ENCODE measurements around the gene FRMD4A. TPM values are rescaled to one million over a fixed set of nuclear protein-coding genes. Genes with fewer than 3 reads are reported as not detected.

Gene FRMD4A
- total RNA-seq, 1 experiment from 2014 or later = 7.0 TPM

DNA sequence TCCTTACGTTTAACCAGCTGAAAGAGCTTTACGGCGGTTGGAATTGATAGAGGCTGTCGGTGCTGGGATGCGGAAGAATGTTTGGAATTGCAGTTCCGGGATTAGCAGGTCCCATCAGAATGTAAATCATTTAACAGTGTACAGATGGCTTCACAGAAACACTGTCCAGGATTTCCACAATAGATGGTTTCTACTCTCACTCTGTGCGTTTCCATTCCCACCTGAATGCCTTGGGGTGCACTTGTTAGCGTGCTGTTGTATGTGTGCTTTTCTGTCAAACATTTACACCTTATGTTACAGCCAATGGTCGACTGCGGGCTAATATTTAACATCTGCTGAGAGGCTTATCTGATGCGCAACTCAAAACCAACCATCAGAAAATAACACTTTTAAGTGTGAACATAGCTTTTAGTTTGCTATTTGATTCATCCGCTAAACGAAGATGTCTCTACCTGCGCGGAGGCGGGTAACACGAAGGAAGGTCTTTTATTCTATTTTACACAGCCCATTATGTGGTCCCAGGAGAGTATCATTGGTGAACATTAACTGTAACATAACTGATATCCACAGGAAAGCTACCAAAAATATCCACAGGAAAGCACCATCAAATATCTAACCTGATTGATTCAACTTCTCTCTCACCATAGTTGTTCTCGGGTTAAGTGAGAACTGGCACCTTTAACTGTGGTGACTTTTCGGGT is 564.9 kb downstream of the FRMD4A start:
- BruUV-seq (replicated peaks) = no TSS peak
- H3K9me3 Mint-ChIP-seq (ENCODE audit: low read depth, unreplicated experiment) = no peaks in the 10 kb centered on the region
- intact Hi-C loops (cut with micrococcal nuclease; ENCODE audit: unreplicated experiment) = no loop called here
- peak overlapping the region; percentile 66 for H3K4me3 Mint-ChIP-seq (ENCODE audit: low read depth, unreplicated experiment)
- peaks cover 26% of the 10 kb centered on the region for H3K4me1 Mint-ChIP-seq (ENCODE audit: low read depth, unreplicated experiment)
- peak overlapping the region; percentile 62 for H3K27ac Mint-ChIP-seq (ENCODE audit: unreplicated experiment)
- DNase-seq = peak; percentile 57
- CTCF ChIA-PET = interaction anchor here (0.6 to 0.7 kb wide), 2 partner anchors 68 to 510 kb away, joined by 3 to 5 read pairs; no protein-coding TSS in a partner anchor
- H3K36me3 Mint-ChIP-seq (ENCODE audit: insufficient read depth, unreplicated experiment) = peaks cover 5% of the 10 kb centered on the region
- H3K27me3 Mint-ChIP-seq (ENCODE audit: unreplicated experiment) = no peaks in the 10 kb centered on the region
- TF ChIP-seq CTCF (IDR thresholded peaks at IDR 0.05; ENCODE audit: unreplicated experiment) = no peak

- Mint-ChIP-seq H3K9me3 (ENCODE audit: low read depth, unreplicated experiment) (no peaks in the 10 kb centered on the region), H3K36me3 (ENCODE audit: insufficient read depth, unreplicated experiment) (peaks cover 2% of the 10 kb centered on the region), H3K27me3 (ENCODE audit: unreplicated experiment) (no peaks in the 10 kb centered on the region), H3K4me3 (ENCODE audit: low read depth, unreplicated experiment) (no peak overlapping the region), H3K27ac (ENCODE audit: unreplicated experiment) (no peak overlapping the region), H3K4me1 (ENCODE audit: low read depth, unreplicated experiment) (peaks cover 20% of the 10 kb centered on the region)
- intact Hi-C loops (cut with micrococcal nuclease; ENCODE audit: unreplicated experiment) = no loop called here
- no TSS peak for BruUV-seq (replicated peaks)
- no peak for TF ChIP-seq CTCF (IDR thresholded peaks at IDR 0.05; ENCODE audit: unreplicated experiment)
- CTCF ChIA-PET = interaction anchor here (0.6 kb wide), 1 partner anchor 8 kb away, joined by 3 read pairs; no protein-coding TSS in a partner anchor
- no peak for DNase-seq
Measured at GRCh38 chr10:13761490-13762091, 569.1 kb downstream of the FRMD4A start.

DNA sequence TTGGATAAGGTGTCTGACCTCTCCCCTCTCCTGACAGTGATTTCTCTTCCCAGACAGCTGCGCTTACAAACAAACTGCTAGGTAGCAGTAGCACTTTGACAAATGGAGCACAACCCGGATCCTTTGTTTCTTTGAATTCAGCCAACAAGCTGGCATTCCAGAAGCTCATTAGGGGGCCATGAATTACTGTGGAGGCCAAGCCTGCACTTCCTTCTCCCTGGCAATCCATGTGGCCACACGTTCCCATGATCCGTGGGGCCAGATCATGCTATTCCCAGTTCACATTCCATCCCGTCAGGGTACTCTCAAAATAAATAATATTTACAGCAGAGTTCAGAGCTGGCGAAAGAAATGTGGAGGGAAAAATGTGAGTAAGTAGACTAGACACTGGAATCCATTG is 571.6 kb downstream of the FRMD4A start:
- H3K9me3 Mint-ChIP-seq (ENCODE audit: low read depth, unreplicated experiment) = no peaks in the 10 kb centered on the region
- no peak for DNase-seq
- CTCF ChIA-PET = no interaction called here
- no TSS peak for BruUV-seq (replicated peaks)
- H3K36me3 Mint-ChIP-seq (ENCODE audit: insufficient read depth, unreplicated experiment) = no peaks in the 10 kb centered on the region
- peaks cover 8% of the 10 kb centered on the region for H3K4me1 Mint-ChIP-seq (ENCODE audit: low read depth, unreplicated experiment)
- intact Hi-C loops (cut with micrococcal nuclease; ENCODE audit: unreplicated experiment) = no loop called here
- no peaks in the 10 kb centered on the region for H3K27me3 Mint-ChIP-seq (ENCODE audit: unreplicated experiment)
- no peak overlapping the region for H3K27ac Mint-ChIP-seq (ENCODE audit: unreplicated experiment)
- no peak overlapping the region for H3K4me3 Mint-ChIP-seq (ENCODE audit: low read depth, unreplicated experiment)
- TF ChIP-seq CTCF (IDR thresholded peaks at IDR 0.05; ENCODE audit: unreplicated experiment) = no peak

DNA sequence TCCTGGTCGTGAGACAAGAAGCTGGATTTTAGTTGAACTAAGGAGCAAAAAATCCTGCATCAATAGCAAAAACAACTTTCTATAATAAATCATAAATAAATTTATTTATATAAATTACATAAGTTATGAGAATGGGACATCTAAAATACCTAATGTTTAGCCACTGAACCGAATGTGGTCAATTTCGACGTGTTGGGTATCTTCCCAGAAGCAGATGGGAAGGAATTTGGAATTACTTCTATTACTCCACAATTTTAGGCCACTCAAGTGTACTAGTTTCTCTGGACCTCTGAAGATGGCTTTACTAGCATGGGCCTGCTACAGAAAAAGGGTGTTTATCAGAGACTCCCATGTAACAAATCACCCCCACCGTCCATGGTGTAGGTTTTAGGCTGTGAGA is 572.0 kb downstream of the FRMD4A start:
- H3K9me3 Mint-ChIP-seq (ENCODE audit: low read depth, unreplicated experiment) = no peaks in the 10 kb centered on the region
- no peaks in the 10 kb centered on the region for H3K27me3 Mint-ChIP-seq (ENCODE audit: unreplicated experiment)
- intact Hi-C loops (cut with micrococcal nuclease; ENCODE audit: unreplicated experiment) = no loop called here
- TF ChIP-seq CTCF (IDR thresholded peaks at IDR 0.05; ENCODE audit: unreplicated experiment) = no peak
- CTCF ChIA-PET = no interaction called here
- no TSS peak for BruUV-seq (replicated peaks)
- DNase-seq = no peak
- H3K36me3 Mint-ChIP-seq (ENCODE audit: insufficient read depth, unreplicated experiment) = no peaks in the 10 kb centered on the region
- H3K4me1 Mint-ChIP-seq (ENCODE audit: low read depth, unreplicated experiment) = peaks cover 8% of the 10 kb centered on the region
- no peak overlapping the region for H3K4me3 Mint-ChIP-seq (ENCODE audit: low read depth, unreplicated experiment)
- H3K27ac Mint-ChIP-seq (ENCODE audit: unreplicated experiment) = no peak overlapping the region
